Endothelial cell (in vitro differentiated cells): ENCODE results near the gene KRTAP6-2. TPM values are rescaled to one million over a fixed set of nuclear protein-coding genes. Genes with fewer than 3 reads are reported as not detected.

Experiments used
- DNase-seq: peaks from one replicate; pipeline ENCODE4 v3.0.0; 2021; ENCODE audit warnings: low spot score
- H3K27ac Mint-ChIP-seq: one replicate; pipeline ENCODE4 v1.8.0; 2021; ENCODE audit warnings: mixed read lengths, inconsistent platforms; ENCODE audit not compliant: unreplicated experiment
- H3K27me3 Mint-ChIP-seq: one replicate; pipeline ENCODE4 v1.8.0; 2021; ENCODE audit warnings: mild to moderate bottlenecking, moderate library complexity, mixed read lengths, inconsistent platforms; ENCODE audit not compliant: unreplicated experiment
- H3K36me3 Mint-ChIP-seq: one replicate; pipeline ENCODE4 v1.8.0; 2021; ENCODE audit warnings: mild to moderate bottlenecking, low read depth, mixed read lengths, inconsistent platforms; ENCODE audit not compliant: unreplicated experiment
- H3K4me1 Mint-ChIP-seq: one replicate; pipeline ENCODE4 v1.8.0; 2021; ENCODE audit warnings: mild to moderate bottlenecking, mixed read lengths, inconsistent platforms; ENCODE audit not compliant: unreplicated experiment
- H3K4me3 Mint-ChIP-seq: one replicate; pipeline ENCODE4 v1.8.0; 2021; ENCODE audit warnings: mild to moderate bottlenecking, mixed read lengths, inconsistent platforms; ENCODE audit not compliant: unreplicated experiment
- H3K9me3 Mint-ChIP-seq: one replicate; pipeline ENCODE4 v1.8.0; 2021; ENCODE audit warnings: mixed read lengths, inconsistent platforms; ENCODE audit not compliant: unreplicated experiment
- CTCF ChIP-seq: fragments of 200-600 bp; sonication (generic); IDR thresholded peaks from one replicate; pipeline ENCODE4 v1.5.0; 2021; ENCODE audit warnings: antibody characterized with exemption; ENCODE audit not compliant: unreplicated experiment
- total RNA-seq: library from RNA; stranded (reverse); fragmentation: NEBNext Ultra II Directional; extraction: Animal tissue kit (Norgen Biotek cat#: 25700); gene quantifications from one replicate; pipeline ENCODE4 v1.2.1, GENCODE V29; 2021; ENCODE audit not compliant: unreplicated experiment

KRTAP6-2 gene
- total RNA-seq, 1 donor from 2014 or later, result not detected

- H3K27me3 Mint-ChIP-seq, result peaks cover 3% of the 10 kb centered on the region
- H3K27ac Mint-ChIP-seq, result no peak overlapping the region
- H3K36me3 Mint-ChIP-seq, result no peaks in the 10 kb centered on the region
- DNase-seq, result no peak
- H3K9me3 Mint-ChIP-seq, result no peaks in the 10 kb centered on the region
- H3K4me3 Mint-ChIP-seq, result no peak overlapping the region
- H3K4me1 Mint-ChIP-seq, result no peaks in the 10 kb centered on the region
- no peak for TF ChIP-seq CTCF
Observed at GRCh38 chr21:30605968-30606367, 7.3 kb upstream of the KRTAP6-2 start.

DNA sequence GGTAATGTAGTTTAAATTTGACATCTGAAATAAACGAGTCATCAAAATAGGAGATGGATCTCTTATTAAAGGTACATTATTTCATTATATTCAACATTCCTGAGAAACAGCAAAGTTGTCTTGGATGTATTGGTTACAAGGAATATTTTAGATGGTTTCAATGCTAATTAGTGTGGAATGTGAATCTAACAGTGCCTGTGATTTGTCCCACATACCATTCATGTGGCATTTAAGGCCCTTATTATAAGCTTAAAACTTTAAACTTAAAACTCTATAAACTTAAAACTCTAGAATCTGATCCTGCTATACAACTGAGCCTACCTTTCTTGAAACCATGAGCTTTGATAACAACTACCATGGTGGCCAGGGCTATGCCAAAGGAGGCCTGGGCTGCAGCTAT, 2.1 kb upstream of the KRTAP6-2 start, which contains the start of gene KRTAP22-1:
KRTAP22-1 (plus strand) TSS at position 301 of the 400 bp plus-strand sequence.
- Mint-ChIP-seq H3K4me1 (no peaks in the 10 kb centered on the region), H3K36me3 (no peaks in the 10 kb centered on the region), H3K4me3 (no peak within 1 kb of the TSS), H3K27me3 (peaks cover 3% of the 10 kb centered on the region), H3K9me3 (no peaks in the 10 kb centered on the region), H3K27ac (no peak within 1 kb of the TSS)
- TF ChIP-seq CTCF, result no peak
- DNase-seq, result no peak

DNA sequence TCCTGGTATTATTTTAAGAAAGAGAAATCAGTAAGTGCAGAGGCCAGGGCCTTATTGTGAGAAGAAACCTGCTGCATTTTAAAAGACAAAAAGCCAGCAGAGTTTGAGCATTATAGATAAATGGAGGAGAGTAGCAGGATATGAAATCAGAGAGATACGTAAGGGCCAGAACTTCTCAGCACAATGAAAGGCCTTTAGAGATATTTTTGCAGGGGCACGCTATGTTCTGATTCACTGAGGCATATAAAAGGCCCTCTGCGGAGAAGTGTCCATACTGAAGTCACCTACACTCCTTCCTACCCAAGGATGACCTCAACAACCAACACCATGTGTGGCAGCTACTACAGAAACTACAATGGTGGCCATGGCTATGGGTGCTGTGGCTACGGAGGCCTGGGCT, 6.6 kb downstream of the KRTAP6-2 start, which contains the start of gene KRTAP6-3:
KRTAP6-3 (plus strand) TSS at position 301 of the 400 bp plus-strand sequence; CDS start at position 307, 6 bp downstream.
- H3K4me1 Mint-ChIP-seq, result no peaks in the 10 kb centered on the region
- no peak for TF ChIP-seq CTCF
- no peaks in the 10 kb centered on the region for H3K9me3 Mint-ChIP-seq
- no peak for DNase-seq
- H3K27me3 Mint-ChIP-seq, result no peaks in the 10 kb centered on the region
- no peak within 1 kb of the TSS for H3K4me3 Mint-ChIP-seq
- no peaks in the 10 kb centered on the region for H3K36me3 Mint-ChIP-seq
- H3K27ac Mint-ChIP-seq, result no peak within 1 kb of the TSS

GRCh38 chr21:30590297-30590696, 8.4 kb downstream of the KRTAP6-2 start, which contains the start of gene KRTAP22-2:
Gene KRTAP22-2 (minus strand): TSS chr21:30590397.
- no peak for DNase-seq
- Mint-ChIP-seq H3K9me3 (no peaks in the 10 kb centered on the region), H3K4me3 (no peak within 1 kb of the TSS), H3K27ac (no peak within 1 kb of the TSS), H3K4me1 (no peaks in the 10 kb centered on the region), H3K27me3 (no peaks in the 10 kb centered on the region), H3K36me3 (no peaks in the 10 kb centered on the region)
- TF ChIP-seq CTCF, result no peak

DNA sequence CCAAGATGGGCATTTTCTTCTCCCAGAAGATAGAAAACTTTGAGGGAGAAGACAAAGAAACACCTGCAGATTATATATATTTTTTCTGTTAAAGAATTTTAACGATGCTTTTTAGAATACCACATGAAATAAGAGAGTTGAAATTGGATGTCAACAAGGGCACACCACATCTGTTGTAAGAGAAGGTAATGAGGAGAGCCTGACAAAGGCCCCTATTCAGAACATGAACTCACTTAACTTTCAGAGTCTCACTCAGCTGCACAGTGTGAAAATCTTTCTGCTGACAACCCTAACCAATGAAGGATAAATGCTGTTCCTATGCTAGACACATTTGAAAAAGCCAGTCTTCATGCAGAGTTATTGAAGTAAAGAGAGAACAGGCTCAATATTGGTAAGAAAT, 15.8 kb downstream of the KRTAP6-2 start:
- Mint-ChIP-seq H3K4me1 (peaks cover 8% of the 10 kb centered on the region), H3K9me3 (no peaks in the 10 kb centered on the region), H3K27ac (no peak overlapping the region), H3K27me3 (no peaks in the 10 kb centered on the region), H3K36me3 (no peaks in the 10 kb centered on the region), H3K4me3 (no peak overlapping the region)
- TF ChIP-seq CTCF, result no peak
- DNase-seq, result no peak
